ENCODE measurements around the gene CIAO1. TPM values are rescaled to one million over a fixed set of nuclear protein-coding genes. Genes with fewer than 3 reads are reported as not detected.
"Not testable (repeated sequence)": the region's sequence is repeated elsewhere in the genome, so short reads cannot be mapped to it uniquely, and the experiment has no call there.

CIAO1 gene
- total RNA-seq (2014; rRNA removed; shearing (Covaris generic)) = 120 and 126 TPM in 2 replicates

GRCh38 chr2:96265840-96266679 lies at the start of gene CIAO1, which contains the start of gene TMEM127:
CIAO1 (plus strand) TSS chr2:96266225; CDS start chr2:96266351, 126 bp downstream.
TMEM127 (minus strand) TSS chr2:96265997; CDS start chr2:96265381, 616 bp downstream.
- in situ Hi-C loops (cut with HindIII; ENCODE audit: low sequenced_read_pairs) = no loop called here
- peak; percentile 98 for DNase-seq (ENCODE audit: low spot score)

- no peak for DNase-seq (ENCODE audit: low spot score)
- in situ Hi-C loops (cut with HindIII; ENCODE audit: low sequenced_read_pairs) = no loop called here
These were observed 47.4 kb upstream of the CIAO1 start for GRCh38 chr2:96218508-96219131.

- DNase-seq (ENCODE audit: low spot score); in situ Hi-C loops (cut with HindIII; ENCODE audit: low sequenced_read_pairs): not testable (repeated sequence)
These were observed 46.1 kb upstream of the CIAO1 start for GRCh38 chr2:96219959-96220358.

GRCh38 chr2:96221106-96221505 lies 44.9 kb upstream of the CIAO1 start:
- in situ Hi-C loops (cut with HindIII; ENCODE audit: low sequenced_read_pairs); DNase-seq (ENCODE audit: low spot score): not testable (repeated sequence)

- DNase-seq (ENCODE audit: low spot score) = no peak
- in situ Hi-C loops (cut with HindIII; ENCODE audit: low sequenced_read_pairs) = no loop called here
These were observed 41.0 kb upstream of the CIAO1 start for GRCh38 chr2:96225016-96225533.

GRCh38 chr2:96231316-96231715 lies 34.7 kb upstream of the CIAO1 start:
- in situ Hi-C loops (cut with HindIII; ENCODE audit: low sequenced_read_pairs) = no loop called here
- no peak for DNase-seq (ENCODE audit: low spot score)

- in situ Hi-C loops (cut with HindIII; ENCODE audit: low sequenced_read_pairs) = no loop called here
- no peak for DNase-seq (ENCODE audit: low spot score)
These were observed 32.6 kb upstream of the CIAO1 start for GRCh38 chr2:96233436-96233835.

GRCh38 chr2:96233880-96234316 lies 32.1 kb upstream of the CIAO1 start:
- in situ Hi-C loops (cut with HindIII; ENCODE audit: low sequenced_read_pairs) = no loop called here
- DNase-seq (ENCODE audit: low spot score) = no peak

- in situ Hi-C loops (cut with HindIII; ENCODE audit: low sequenced_read_pairs) = no loop called here
- DNase-seq (ENCODE audit: low spot score) = no peak
These were observed 29.1 kb upstream of the CIAO1 start for GRCh38 chr2:96236882-96237281.

- DNase-seq (ENCODE audit: low spot score) = no peak
- in situ Hi-C loops (cut with HindIII; ENCODE audit: low sequenced_read_pairs) = no loop called here
These were observed 27.8 kb upstream of the CIAO1 start for GRCh38 chr2:96238266-96238665.

- no peak for DNase-seq (ENCODE audit: low spot score)
- in situ Hi-C loops (cut with HindIII; ENCODE audit: low sequenced_read_pairs) = no loop called here
These were observed 26.9 kb upstream of the CIAO1 start for GRCh38 chr2:96239091-96239490.

GRCh38 chr2:96239745-96240264 lies 26.2 kb upstream of the CIAO1 start:
- in situ Hi-C loops (cut with HindIII; ENCODE audit: low sequenced_read_pairs) = no loop called here
- DNase-seq (ENCODE audit: low spot score) = no peak

- DNase-seq (ENCODE audit: low spot score) = peak; percentile 95
- in situ Hi-C loops (cut with HindIII; ENCODE audit: low sequenced_read_pairs) = no loop called here
These were observed 25.5 kb upstream of the CIAO1 start for GRCh38 chr2:96240341-96241038.

- DNase-seq (ENCODE audit: low spot score) = no peak
- in situ Hi-C loops (cut with HindIII; ENCODE audit: low sequenced_read_pairs) = no loop called here
These were observed 24.8 kb upstream of the CIAO1 start for GRCh38 chr2:96241227-96241626.

- no peak for DNase-seq (ENCODE audit: low spot score)
- in situ Hi-C loops (cut with HindIII; ENCODE audit: low sequenced_read_pairs) = no loop called here
These were observed 24.0 kb upstream of the CIAO1 start for GRCh38 chr2:96241900-96242611.

GRCh38 chr2:96243843-96244242 lies 22.2 kb upstream of the CIAO1 start:
- in situ Hi-C loops (cut with HindIII; ENCODE audit: low sequenced_read_pairs) = no loop called here
- no peak for DNase-seq (ENCODE audit: low spot score)

- in situ Hi-C loops (cut with HindIII; ENCODE audit: low sequenced_read_pairs) = no loop called here
- no peak for DNase-seq (ENCODE audit: low spot score)
These were observed 20.2 kb upstream of the CIAO1 start for GRCh38 chr2:96245609-96246390.

GRCh38 chr2:96247009-96247408 lies 19.0 kb upstream of the CIAO1 start:
- in situ Hi-C loops (cut with HindIII; ENCODE audit: low sequenced_read_pairs) = no loop called here
- no peak for DNase-seq (ENCODE audit: low spot score)
